A673 (cell line): ENCODE results near the gene RNASEL. TPM values are rescaled to one million over a fixed set of nuclear protein-coding genes. Genes with fewer than 3 reads are reported as not detected.

Source experiments
- BruUV-seq: library from RNA; stranded (reverse); fragments of 400-500 nt; replicated peaks from 2 replicates; lab custom pipeline; 2021; lab: Mats Ljungman, UMichigan
- CTCF ChIA-PET: fragments of 300-600 bp; sonication (Branson Sonifier 250); formaldehyde crosslinking; loops from one replicate; lab custom pipeline; 2022; ENCODE audit warnings: antibody characterized with exemption; lab: Charles Lee
- POLR2A ChIA-PET: fragments of 300-600 bp; sonication (Branson Sonifier 250); formaldehyde crosslinking; loops from one replicate; lab custom pipeline; 2022; ENCODE audit warnings: antibody characterized with exemption; ENCODE audit not compliant: low non-redundant PET; lab: Charles Lee
- DNase-seq: peaks from one replicate; pipeline ENCODE4 v3.0.0-alpha.2; 2015; ENCODE audit warnings: low spot score
- H3K27ac ChIP-seq: fragments of 200-600 bp; sonication (generic); 2 replicates; pipeline ENCODE4 v1.5.1; 2016; ENCODE audit warnings: mixed run types, low read depth, mild to moderate bottlenecking, mixed read lengths, antibody characterized with exemption, low read length; ENCODE audit not compliant: poor library complexity, severe bottlenecking
- H3K27me3 ChIP-seq: fragments of 200-600 bp; sonication (generic); replicated peaks from 2 replicates; pipeline ENCODE4 v1.6.1; 2017; ENCODE audit warnings: mixed run types, low read depth, mild to moderate bottlenecking, mixed read lengths, antibody characterized with exemption, low read length; ENCODE audit not compliant: insufficient read depth, poor library complexity
- H3K36me3 ChIP-seq: fragments of 200-600 bp; sonication (generic); 2 replicates; pipeline ENCODE4 v1.6.1; 2016; ENCODE audit warnings: mixed run types, mild to moderate bottlenecking, mixed read lengths, antibody characterized with exemption, low read length; ENCODE audit not compliant: insufficient read depth, poor library complexity, severe bottlenecking
- H3K4me1 ChIP-seq: fragments of 200-600 bp; sonication (generic); 2 replicates; pipeline ENCODE4 v1.6.1; 2017; ENCODE audit warnings: mixed run types, mild to moderate bottlenecking, mixed read lengths, antibody characterized with exemption, low read length; ENCODE audit not compliant: insufficient read depth, poor library complexity, severe bottlenecking
- H3K4me3 ChIP-seq: fragments of 200-600 bp; sonication (generic); 2 replicates; pipeline ENCODE4 v1.5.1; 2016; ENCODE audit warnings: low read depth, mixed run types, mild to moderate bottlenecking, mixed read lengths, low read length; ENCODE audit not compliant: poor library complexity, severe bottlenecking
- H3K9me3 ChIP-seq: fragments of 200-600 bp; sonication (generic); 2 replicates; pipeline ENCODE4 v1.6.1; 2016; ENCODE audit warnings: mixed run types, low read depth, mild to moderate bottlenecking, mixed read lengths, antibody characterized with exemption, low read length; ENCODE audit not compliant: poor library complexity, severe bottlenecking
- CTCF ChIP-seq: fragments of 300-800, 200-600 bp; sonication (generic); conservative IDR thresholded peaks from 2 replicates; pipeline ENCODE4 v1.5.1; 2017; ENCODE audit warnings: low read depth, mild to moderate bottlenecking, antibody characterized with exemption, low read length, moderate library complexity, mixed read lengths
- EZH2 ChIP-seq: fragments of 200-600 bp; sonication (generic); IDR thresholded peaks from 2 replicates; pipeline ENCODE4 v1.6.1; 2017; ENCODE audit warnings: borderline replicate concordance, low read depth, mild to moderate bottlenecking, mixed read lengths, antibody characterized with exemption, low read length; ENCODE audit not compliant: poor library complexity, severe bottlenecking
- intact Hi-C: fragments of 100-400 bp; cut with micrococcal nuclease; formaldehyde crosslinking; loops from one replicate; pipeline ENCODE4 v1.10.0; 2022; ENCODE audit not compliant: unreplicated experiment
- total RNA-seq: library from RNA; stranded (reverse); gene quantifications from 2 replicates; pipeline ENCODE4 v1.2.3, GENCODE V29; 2021

RNASEL gene
- total RNA-seq, 1 experiment from 2014 or later = 3.2 TPM

GRCh38 chr1:182627622-182628021 lies 38.6 kb upstream of the RNASEL start:
- Histone ChIP-seq H3K36me3 (no peaks in the 10 kb centered on the region), H3K27me3 (no peaks in the 10 kb centered on the region), H3K4me1 (peaks cover 33% of the 10 kb centered on the region), H3K4me3 (no peak overlapping the region), H3K9me3 (no peaks in the 10 kb centered on the region), H3K27ac (no peak overlapping the region)
- intact Hi-C loops = no loop called here
- TF ChIP-seq CTCF (no peak), EZH2 (no peak)
- no TSS peak for BruUV-seq
- DNase-seq = no peak
- ChIA-PET CTCF (no interaction called here), POLR2A (interaction anchor here (0.6 kb wide), 1 partner anchor 35 kb away, joined by 6 read pairs; no protein-coding TSS in a partner anchor)

- DNase-seq = no peak
- no peak overlapping the region for H3K4me3 ChIP-seq
- ChIA-PET CTCF (no interaction called here), POLR2A (no interaction called here)
- H3K27me3 ChIP-seq = no peaks in the 10 kb centered on the region
- H3K27ac ChIP-seq = no peak overlapping the region
- no peaks in the 10 kb centered on the region for H3K36me3 ChIP-seq
- intact Hi-C loops = no loop called here
- no peaks in the 10 kb centered on the region for H3K9me3 ChIP-seq
- H3K4me1 ChIP-seq = peaks cover 33% of the 10 kb centered on the region
- no TSS peak for BruUV-seq
- TF ChIP-seq CTCF = no peak
- TF ChIP-seq EZH2 = no peak
Observed at GRCh38 chr1:182626527-182626926, 37.5 kb upstream of the RNASEL start.

GRCh38 chr1:182625719-182626504 lies 36.9 kb upstream of the RNASEL start:
- H3K4me1 ChIP-seq = peaks cover 32% of the 10 kb centered on the region
- no peak for TF ChIP-seq CTCF
- no peak for TF ChIP-seq EZH2
- intact Hi-C loops = no loop called here
- POLR2A ChIA-PET = no interaction called here
- H3K9me3 ChIP-seq = no peaks in the 10 kb centered on the region
- no peaks in the 10 kb centered on the region for H3K36me3 ChIP-seq
- no peak for DNase-seq
- no peak overlapping the region for H3K4me3 ChIP-seq
- no peak overlapping the region for H3K27ac ChIP-seq
- BruUV-seq = no TSS peak
- H3K27me3 ChIP-seq = no peaks in the 10 kb centered on the region
- CTCF ChIA-PET = no interaction called here
